K562 (cell line): ENCODE data around the gene ZNF646. TPM values are rescaled to one million over a fixed set of nuclear protein-coding genes. Genes with fewer than 3 reads are reported as not detected.
A peak's percentile ranks its signal among the peaks of the same experiment; 100 is the strongest.

Source experiments
- CHD4 ChIP-seq: fragments of 200-600 bp; sonication (generic); IDR thresholded peaks from 3 replicates; pipeline ENCODE4 v1.6.1; 2012; ENCODE audit warnings: low read depth, mild to moderate bottlenecking, mixed read lengths, low read length, inconsistent platforms; ENCODE audit not compliant: insufficient read depth, insufficient replicate concordance, poor library complexity, severe bottlenecking
- CHD7 ChIP-seq: fragments of 200-600 bp; sonication (generic); IDR thresholded peaks from one replicate; pipeline ENCODE4 v1.6.1; 2012; ENCODE audit warnings: mild to moderate bottlenecking, low read depth, low read length, inconsistent platforms
- CREB1 ChIP-seq, 2 experiments: sonication (generic) in 1 of 2; formaldehyde crosslinking in 1 of 2; IDR thresholded peaks; 2 replicates each; pipeline versions ENCODE4 v1.6.1 to v1.8.0; 2012 to 2022; ENCODE audit warnings: inconsistent platforms in 1 of 2, mild to moderate bottlenecking in 1 of 2, missing genetic modification reagents in 1 of 2, moderate library complexity in 1 of 2
- HNRNPLL ChIP-seq: fragments of 200-400 bp; formaldehyde crosslinking; IDR thresholded peaks from 2 replicates; pipeline ENCODE4 v1.6.1; 2017; ENCODE audit warnings: low read length, low read depth, mild to moderate bottlenecking; ENCODE audit not compliant: poor library complexity, severe bottlenecking
- MCM3 ChIP-seq: fragments of 450-650 bp; IDR thresholded peaks from 2 replicates; pipeline ENCODE4 v1.6.1; 2016
- MTA3 ChIP-seq: fragments of 450-650 bp; formaldehyde crosslinking; IDR thresholded peaks from 2 replicates; pipeline ENCODE4 v1.6.1; 2017; ENCODE audit warnings: mild to moderate bottlenecking, borderline replicate concordance
- NR2C1 ChIP-seq, 2 experiments: fragments of 450-650 bp; IDR thresholded peaks; 2 replicates each; pipeline ENCODE4 v1.6.1; 2017; ENCODE audit warnings: mild to moderate bottlenecking in 2 of 2, antibody characterized with exemption in 1 of 2, inconsistent platforms in 1 of 2, missing compliant biosample characterization in 1 of 2, missing genetic modification characterization in 1 of 2
- PHB ChIP-seq: fragments of 250-450 bp; sonication (Bioruptor Pico); IDR thresholded peaks from 2 replicates; pipeline ENCODE4 v1.5.0; 2021
- RBM15 ChIP-seq: fragments of 200-400 bp; formaldehyde crosslinking; IDR thresholded peaks from 2 replicates; pipeline ENCODE4 v1.6.1; 2018; ENCODE audit warnings: mild to moderate bottlenecking, low read length, moderate library complexity; ENCODE audit not compliant: insufficient read depth
- RBM17 ChIP-seq: fragments of 200-400 bp; formaldehyde crosslinking; IDR thresholded peaks from 2 replicates; pipeline ENCODE4 v1.6.1; 2017; ENCODE audit warnings: low read depth, mild to moderate bottlenecking, low read length, borderline replicate concordance
- SOX6 ChIP-seq: fragments of 450-650 bp; IDR thresholded peaks from 2 replicates; pipeline ENCODE4 v1.6.1; 2014; ENCODE audit warnings: mild to moderate bottlenecking
- ZBTB34 ChIP-seq: fragments of 250-450 bp; sonication (Bioruptor Pico); IDR thresholded peaks from 2 replicates; pipeline ENCODE4 v1.8.0; 2021; ENCODE audit warnings: mild to moderate bottlenecking, moderate library complexity
- ZNF449 ChIP-seq: fragments of 250-450 bp; sonication (Bioruptor Pico); IDR thresholded peaks from 2 replicates; pipeline ENCODE4 v1.8.0; 2022; ENCODE audit warnings: moderate library complexity, mild to moderate bottlenecking, inconsistent platforms
- ZNF79 ChIP-seq: fragments of 250-450 bp; sonication (Bioruptor Pico); IDR thresholded peaks from 2 replicates; pipeline ENCODE4 v1.4.0; 2020; ENCODE audit warnings: low read depth, mild to moderate bottlenecking, moderate library complexity
- polyA plus RNA-seq, 8 experiments: library from polyadenylated mRNA; depleted of rRNA in 4 of 8; stranded (reverse) in 5 of 8; unstranded in 3 of 8; fragments of >200 nt; fragmentation: Nextera tagmentation in 2 of 8; fragmentation: Illumina TruSeq in 1 of 8; extraction: Ambion mirVana in 2 of 8; extraction: Trizol in 1 of 8; gene quantifications; 2 replicates each; pipeline versions ENCODE4 v1.2.1 to v1.2.3, GENCODE V29; 2011 to 2014; ENCODE audit warnings: inconsistent platforms in 1 of 8, missing spikeins in 1 of 8
- total RNA-seq, 7 experiments: library from RNA; depleted of rRNA in 6 of 7; stranded (reverse); fragments of >200 nt in 6 of 7; fragmentation: Illumina TruSeq in 2 of 7; extraction: Trizol in 2 of 7; gene quantifications; 2 replicates each; pipeline versions ENCODE4 v1.2.1 to v1.2.3, GENCODE V29; 2011 to 2021; ENCODE audit warnings: low replicate concordance in 1 of 7

The ZNF646 gene
- total and polyA plus RNA-seq, 9 of the 15 experiments (the other 6 are each of a cell fraction or from before 2014, with no cell fraction given), result 0.08 to 20.6 (median 8.0) TPM

GRCh38 chr16:31071861-31072260 is 2.4 kb upstream of the ZNF646 start (continued):
- TF ChIP-seq CHD7, result no peak
- no peak for TF ChIP-seq CHD4
- TF ChIP-seq ZNF79, result no peak
- TF ChIP-seq ZBTB34 (CRISPR knock-in tag), result no peak
- TF ChIP-seq RBM17, result no peak
- no peak for TF ChIP-seq MCM3
- TF ChIP-seq SOX6, result no peak
- no peak for TF ChIP-seq RBM15
- no peak for TF ChIP-seq HNRNPLL
- TF ChIP-seq CREB1 (IDR thresholded peaks at IDR 0.05), result peak; percentile 55
- no peak for TF ChIP-seq CREB1 (CRISPR knock-in tag; IDR thresholded peaks at IDR 0.05)
- no peak for TF ChIP-seq NR2C1 (IDR thresholded peaks at IDR 0.05)
- no peak for TF ChIP-seq NR2C1 (tag; IDR thresholded peaks at IDR 0.05)
- no peak for TF ChIP-seq PHB (CRISPR knock-in tag)
- TF ChIP-seq MTA3, result no peak
- no peak for TF ChIP-seq ZNF449
